Loucy (cell line): ENCODE results near the gene RPL4.

Source experiments
- EZH2phosphoT487 ChIP-seq: fragments of 200-600 bp; IDR thresholded peaks from 2 replicates; pipeline ENCODE4 v1.6.1; 2018; ENCODE audit warnings: antibody characterized with exemption, mild to moderate bottlenecking, moderate library complexity, borderline replicate concordance
- TF ChIP-seq, protein P1 (sequence below): fragments of 200-600 bp; sonication (generic); conservative IDR thresholded peaks from 2 replicates; pipeline ENCODE4 v1.5.1; 2014; ENCODE audit warnings: mild to moderate bottlenecking, antibody characterized with exemption, low read length

DNA sequence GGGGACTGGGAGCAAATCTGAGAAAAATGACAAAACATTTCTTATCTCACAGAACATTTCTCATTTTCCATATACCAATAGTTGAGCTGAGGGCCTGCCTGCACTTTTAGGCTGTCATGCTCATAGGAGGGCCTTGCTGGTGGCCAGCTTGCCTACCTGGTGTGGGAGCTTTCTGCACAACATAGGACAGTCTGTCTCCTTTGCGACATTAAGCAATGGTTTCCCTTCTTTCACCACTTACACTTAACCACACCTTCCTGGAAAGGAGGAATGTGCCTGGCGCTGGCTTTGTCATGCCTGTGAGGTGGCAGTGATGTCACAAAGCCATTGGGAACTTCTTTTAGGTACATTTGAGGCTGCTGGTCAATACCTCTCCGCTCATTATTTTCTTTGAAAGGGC is 12.8 kb downstream of the RPL4 start:
- TF ChIP-seq, protein P1, sequence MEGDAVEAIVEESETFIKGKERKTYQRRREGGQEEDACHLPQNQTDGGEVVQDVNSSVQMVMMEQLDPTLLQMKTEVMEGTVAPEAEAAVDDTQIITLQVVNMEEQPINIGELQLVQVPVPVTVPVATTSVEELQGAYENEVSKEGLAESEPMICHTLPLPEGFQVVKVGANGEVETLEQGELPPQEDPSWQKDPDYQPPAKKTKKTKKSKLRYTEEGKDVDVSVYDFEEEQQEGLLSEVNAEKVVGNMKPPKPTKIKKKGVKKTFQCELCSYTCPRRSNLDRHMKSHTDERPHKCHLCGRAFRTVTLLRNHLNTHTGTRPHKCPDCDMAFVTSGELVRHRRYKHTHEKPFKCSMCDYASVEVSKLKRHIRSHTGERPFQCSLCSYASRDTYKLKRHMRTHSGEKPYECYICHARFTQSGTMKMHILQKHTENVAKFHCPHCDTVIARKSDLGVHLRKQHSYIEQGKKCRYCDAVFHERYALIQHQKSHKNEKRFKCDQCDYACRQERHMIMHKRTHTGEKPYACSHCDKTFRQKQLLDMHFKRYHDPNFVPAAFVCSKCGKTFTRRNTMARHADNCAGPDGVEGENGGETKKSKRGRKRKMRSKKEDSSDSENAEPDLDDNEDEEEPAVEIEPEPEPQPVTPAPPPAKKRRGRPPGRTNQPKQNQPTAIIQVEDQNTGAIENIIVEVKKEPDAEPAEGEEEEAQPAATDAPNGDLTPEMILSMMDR: no peak
- TF ChIP-seq EZH2phosphoT487: no peak
